Activated CD8-positive, alpha-beta memory T cell treated with anti-CD3 and anti-CD28 coated beads, Interleukin-2, amount 50 U/mL, for 1 hour (primary cell): ENCODE data around the gene CRYBB3.
"Not testable (repeated sequence)": the region's sequence is repeated elsewhere in the genome, so short reads cannot be mapped to it uniquely, and the experiment has no call there.

ENCODE experiments used
- DNase-seq: peaks from one replicate; pipeline ENCODE4 v3.0.0-alpha.2; 2020; ENCODE audit errors: extremely low read depth

CRYBB3 gene

GRCh38 chr22:25174888-25175411 is 24.7 kb upstream of the CRYBB3 start:
- DNase-seq: no peak

- DNase-seq: no peak
Observed at GRCh38 chr22:25176175-25176574, 23.5 kb upstream of the CRYBB3 start.

GRCh38 chr22:25176799-25177198 is 22.9 kb upstream of the CRYBB3 start:
- DNase-seq: no peak

- no peak for DNase-seq
Observed at GRCh38 chr22:25177226-25177625, 22.4 kb upstream of the CRYBB3 start.

GRCh38 chr22:25177895-25178294 is 21.8 kb upstream of the CRYBB3 start:
- no peak for DNase-seq

- DNase-seq: not testable (repeated sequence)
Observed at GRCh38 chr22:25178348-25178747, 21.3 kb upstream of the CRYBB3 start.

- DNase-seq: not testable (repeated sequence)
Observed at GRCh38 chr22:25178869-25179631, 20.6 kb upstream of the CRYBB3 start.

- no peak for DNase-seq
Observed at GRCh38 chr22:25182131-25183110, 17.2 kb upstream of the CRYBB3 start.

- DNase-seq: no peak
Observed at GRCh38 chr22:25183949-25184619, 15.6 kb upstream of the CRYBB3 start.

- DNase-seq: no peak
Observed at GRCh38 chr22:25186140-25186539, 13.5 kb upstream of the CRYBB3 start.

GRCh38 chr22:25187469-25187868 is 12.2 kb upstream of the CRYBB3 start:
- no peak for DNase-seq

- DNase-seq: no peak
Observed at GRCh38 chr22:25192406-25192805, 7.3 kb upstream of the CRYBB3 start.

- no peak for DNase-seq
Observed at GRCh38 chr22:25193130-25193529, 6.5 kb upstream of the CRYBB3 start.

GRCh38 chr22:25193548-25193947 is 6.1 kb upstream of the CRYBB3 start:
- DNase-seq: no peak

GRCh38 chr22:25196326-25196725 is 3.3 kb upstream of the CRYBB3 start:
- no peak for DNase-seq

GRCh38 chr22:25197340-25197739 is 2.3 kb upstream of the CRYBB3 start:
- DNase-seq: no peak

GRCh38 chr22:25200967-25201366 is 1.3 kb downstream of the CRYBB3 start:
- DNase-seq: no peak

GRCh38 chr22:25201557-25202273 is 2.1 kb downstream of the CRYBB3 start:
- no peak for DNase-seq

GRCh38 chr22:25202290-25202921 is 2.7 kb downstream of the CRYBB3 start:
- peak; percentile 8 for DNase-seq

- no peak for DNase-seq
Observed at GRCh38 chr22:25203082-25203481, 3.4 kb downstream of the CRYBB3 start.

- DNase-seq: not testable (repeated sequence)
Observed at GRCh38 chr22:25204547-25204946, 4.9 kb downstream of the CRYBB3 start.
